ENCODE measurements around the gene TUBB6.

The TUBB6 gene

GRCh38 chr18:12283256-12283655, 24.8 kb upstream of the TUBB6 start:
- H3K4me3 ChIP-seq (ENCODE audit: control insufficient read depth, low read depth, low read length), result no peak overlapping the region
- peak; percentile 54 for DNase-seq (ENCODE audit: low read depth)
- peak; percentile 22 for TF ChIP-seq CTCF (conservative IDR thresholded peaks at IDR 0.05; ENCODE audit: control insufficient read depth, insufficient read depth, low read depth, low read length)

DNA sequence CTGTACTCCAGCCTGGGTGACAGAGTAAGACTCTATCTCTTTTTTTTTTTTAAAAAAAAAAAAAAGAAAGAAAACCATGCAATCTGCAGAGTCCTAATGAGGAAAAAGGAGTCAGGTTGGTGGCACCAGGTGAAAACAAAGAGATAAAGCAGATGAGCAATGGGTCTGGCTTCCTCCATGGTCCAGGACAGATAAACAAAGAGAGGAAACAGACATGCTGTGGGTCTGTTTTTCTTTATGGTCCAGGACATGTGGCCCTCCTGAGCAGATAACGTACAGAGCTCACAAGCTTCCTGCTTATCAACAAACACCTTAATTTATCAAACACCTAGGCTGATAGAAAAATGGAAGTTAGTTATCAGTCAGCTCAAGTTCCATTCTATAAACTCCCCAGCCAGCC, 24.4 kb upstream of the TUBB6 start:
- DNase-seq (ENCODE audit: low read depth), result no peak
- no peak overlapping the region for H3K4me3 ChIP-seq (ENCODE audit: control insufficient read depth, low read depth, low read length)
- TF ChIP-seq CTCF (conservative IDR thresholded peaks at IDR 0.05; ENCODE audit: control insufficient read depth, insufficient read depth, low read depth, low read length), result no peak

- H3K4me3 ChIP-seq (ENCODE audit: control insufficient read depth, low read depth, low read length), result peak overlapping the region; percentile 51
- DNase-seq (ENCODE audit: low read depth), result no peak
- no peak for TF ChIP-seq CTCF (conservative IDR thresholded peaks at IDR 0.05; ENCODE audit: control insufficient read depth, insufficient read depth, low read depth, low read length)
Measured at GRCh38 chr18:12287131-12287681, 20.8 kb upstream of the TUBB6 start.

DNA sequence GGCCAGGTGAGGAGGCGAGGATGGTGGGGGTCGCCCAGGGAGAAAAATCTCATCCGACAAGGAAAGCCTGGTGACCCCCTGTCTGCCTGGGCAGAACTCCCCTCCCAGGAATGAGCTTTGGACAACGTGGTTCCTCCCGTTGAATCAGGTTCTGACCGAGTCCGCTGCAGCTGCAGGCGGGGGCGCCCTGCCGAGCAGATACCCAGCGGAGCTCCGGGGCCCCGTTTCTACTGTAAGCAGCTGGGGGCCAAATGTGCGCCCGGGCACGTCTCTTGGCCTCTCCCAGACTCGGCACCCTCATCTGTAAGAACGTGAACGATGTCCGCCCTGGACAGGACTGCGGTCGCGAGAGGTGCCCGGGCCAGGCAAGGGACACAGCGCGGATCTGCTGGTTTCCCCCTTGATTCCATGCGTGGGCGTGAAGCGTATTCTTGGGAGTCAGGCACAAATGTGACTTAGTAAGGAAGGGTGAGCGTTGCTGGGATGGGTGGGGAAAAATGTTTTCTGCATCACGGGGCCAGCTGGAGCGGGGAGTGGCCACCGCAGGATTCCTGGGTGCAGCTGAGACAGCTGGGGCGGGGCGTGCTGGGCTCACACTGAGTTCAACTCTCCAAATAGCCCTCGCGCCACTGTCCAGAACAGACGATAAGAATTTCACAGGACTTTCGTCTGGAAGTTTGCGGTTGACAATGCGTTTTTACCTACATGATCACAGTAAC, 20.2 kb upstream of the TUBB6 start:
- peak overlapping the region; percentile 51 for H3K4me3 ChIP-seq (ENCODE audit: control insufficient read depth, low read depth, low read length)
- no peak for TF ChIP-seq CTCF (conservative IDR thresholded peaks at IDR 0.05; ENCODE audit: control insufficient read depth, insufficient read depth, low read depth, low read length)
- peak; percentile 92 for DNase-seq (ENCODE audit: low read depth)

- TF ChIP-seq CTCF (conservative IDR thresholded peaks at IDR 0.05; ENCODE audit: control insufficient read depth, insufficient read depth, low read depth, low read length), result no peak
- DNase-seq (ENCODE audit: low read depth), result no peak
- H3K4me3 ChIP-seq (ENCODE audit: control insufficient read depth, low read depth, low read length), result peak overlapping the region; percentile 51
Measured at GRCh38 chr18:12288403-12288755, 19.7 kb upstream of the TUBB6 start.

GRCh38 chr18:12290086-12290485, 18.0 kb upstream of the TUBB6 start:
- H3K4me3 ChIP-seq (ENCODE audit: control insufficient read depth, low read depth, low read length), result no peak overlapping the region
- no peak for DNase-seq (ENCODE audit: low read depth)
- no peak for TF ChIP-seq CTCF (conservative IDR thresholded peaks at IDR 0.05; ENCODE audit: control insufficient read depth, insufficient read depth, low read depth, low read length)
